Osteoblast (primary cell): Measurements from ENCODE around the gene DAAM2. TPM values are rescaled to one million over a fixed set of nuclear protein-coding genes. Genes with fewer than 3 reads are reported as not detected.

ENCODE experiments used
- DNase-seq: peaks from one replicate; pipeline ENCODE4 v3.0.0; 2011; ENCODE audit warnings: low spot score, mixed read lengths; ENCODE audit not compliant: insufficient read length; ENCODE audit errors: missing footprints
- H2AFZ ChIP-seq: 2 replicates; pipeline ENCODE4 v1.6.0; 2011; ENCODE audit warnings: mild to moderate bottlenecking, low read length
- H3K27ac ChIP-seq: 2 replicates; pipeline ENCODE4 v1.5.1; 2011; ENCODE audit warnings: mild to moderate bottlenecking, low read depth, low read length, moderate library complexity
- H3K27me3 ChIP-seq: 2 replicates; pipeline ENCODE4 v1.6.0; 2012; ENCODE audit warnings: mild to moderate bottlenecking, control low read depth, inconsistent platforms, low read length, moderate library complexity; ENCODE audit not compliant: insufficient read depth
- H3K36me3 ChIP-seq: 2 replicates; pipeline ENCODE4 v1.5.1; 2011; ENCODE audit warnings: mild to moderate bottlenecking, low read length, control low read depth, moderate library complexity; ENCODE audit not compliant: insufficient read depth
- H3K4me1 ChIP-seq: 2 replicates; pipeline ENCODE4 v1.5.1; 2011; ENCODE audit warnings: mild to moderate bottlenecking, low read length, control low read depth, moderate library complexity; ENCODE audit not compliant: insufficient read depth
- H3K4me2 ChIP-seq: 2 replicates; pipeline ENCODE4 v1.6.0; 2011; ENCODE audit warnings: mild to moderate bottlenecking, low read length; ENCODE audit not compliant: insufficient read depth
- H3K4me3 ChIP-seq: fragments of 200-600 bp; sonication (generic); 3 replicates; pipeline ENCODE4 v1.5.1; 2012; ENCODE audit warnings: mild to moderate bottlenecking, low read length, inconsistent platforms; ENCODE audit not compliant: insufficient read depth
- H3K79me2 ChIP-seq: 2 replicates; pipeline ENCODE4 v1.6.0; 2012; ENCODE audit warnings: mild to moderate bottlenecking, low read length, control low read depth, inconsistent platforms; ENCODE audit not compliant: insufficient read depth
- H3K9me3 ChIP-seq: 2 replicates; pipeline ENCODE4 v1.5.1; 2011; ENCODE audit warnings: low read depth, low read length, control low read depth
- H4K20me1 ChIP-seq: 2 replicates; pipeline ENCODE4 v1.6.0; 2012; ENCODE audit warnings: mild to moderate bottlenecking, low read length, control low read depth; ENCODE audit not compliant: insufficient read depth
- CTCF ChIP-seq: IDR thresholded peaks from 2 replicates; pipeline ENCODE4 v1.5.1; 2011; ENCODE audit warnings: mild to moderate bottlenecking, low read depth, low read length, moderate library complexity; ENCODE audit errors: extremely low read depth
- total RNA-seq: library from RNA; depleted of rRNA; stranded (reverse); fragments of >200 nt; gene quantifications from 2 replicates; pipeline ENCODE4 v1.2.3, GENCODE V29; 2012

Gene DAAM2
- total RNA-seq, 1 donor, result 29.0 TPM

DNA sequence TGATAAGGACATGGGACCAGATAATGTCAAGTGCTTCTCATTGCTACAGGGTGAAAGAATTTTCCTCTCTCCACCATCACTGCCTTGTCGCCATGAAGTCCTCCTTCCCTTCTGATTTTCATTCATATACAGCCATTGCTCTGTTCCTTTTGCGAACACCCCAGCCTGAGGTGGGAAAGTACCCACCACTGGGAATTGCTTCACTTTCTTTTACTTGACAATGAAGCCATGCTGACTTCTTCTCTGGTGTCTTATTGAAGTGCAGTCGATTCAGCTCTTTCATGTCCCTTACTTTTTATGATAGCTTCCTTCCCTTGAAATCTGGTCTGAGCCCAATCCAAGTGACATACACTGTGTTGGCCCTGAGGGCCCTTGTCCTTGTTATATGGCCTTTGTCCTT, 16.2 kb downstream of the DAAM2 start:
- H3K9me3 ChIP-seq, result no peaks in the 10 kb centered on the region
- peaks cover 11% of the 10 kb centered on the region for H3K79me2 ChIP-seq
- H3K27ac ChIP-seq, result no peak overlapping the region
- no peaks in the 10 kb centered on the region for H3K36me3 ChIP-seq
- no peak overlapping the region for H3K4me3 ChIP-seq
- H2AFZ ChIP-seq, result peak overlapping the region; percentile 57
- no peaks in the 10 kb centered on the region for H3K27me3 ChIP-seq
- no peak for DNase-seq
- TF ChIP-seq CTCF, result no peak
- no peak overlapping the region for H3K4me2 ChIP-seq
- peaks cover 67% of the 10 kb centered on the region for H3K4me1 ChIP-seq
- H4K20me1 ChIP-seq, result no peaks in the 10 kb centered on the region

GRCh38 chr6:39808964-39809363, 16.8 kb downstream of the DAAM2 start:
- Histone ChIP-seq H3K4me2 (no peak overlapping the region), H4K20me1 (no peaks in the 10 kb centered on the region), H3K27me3 (no peaks in the 10 kb centered on the region), H3K36me3 (no peaks in the 10 kb centered on the region), H3K4me3 (no peak overlapping the region), H2AFZ (peak overlapping the region; percentile 57), H3K79me2 (peaks cover 6% of the 10 kb centered on the region), H3K4me1 (peaks cover 68% of the 10 kb centered on the region), H3K27ac (no peak overlapping the region), H3K9me3 (no peaks in the 10 kb centered on the region)
- TF ChIP-seq CTCF, result no peak
- DNase-seq, result no peak

DNA sequence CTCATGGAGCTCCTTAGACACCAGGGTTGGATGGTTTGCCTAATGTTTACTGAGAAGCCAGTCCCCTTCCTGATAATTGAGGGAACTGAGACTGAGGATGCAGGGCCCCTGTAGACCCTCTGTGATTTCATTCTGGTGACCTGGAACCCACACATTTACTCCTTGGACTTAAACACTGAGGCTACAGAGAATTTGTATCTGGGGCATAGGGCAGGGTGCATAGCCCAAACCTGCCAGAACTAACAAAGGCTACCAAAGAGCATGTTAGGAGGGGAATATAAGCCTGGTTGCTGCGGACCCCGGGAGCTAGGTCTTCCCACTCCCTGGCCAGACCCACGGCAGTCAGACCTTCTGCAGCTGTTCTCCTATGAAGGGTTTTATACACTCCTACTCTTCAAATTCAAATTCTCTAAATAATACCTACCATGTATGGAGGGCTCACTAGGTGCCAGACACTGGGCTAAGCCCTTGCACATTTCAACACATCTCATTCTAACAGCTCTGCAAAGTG, 19.7 kb downstream of the DAAM2 start:
- Histone ChIP-seq H3K9me3 (no peaks in the 10 kb centered on the region), H4K20me1 (no peaks in the 10 kb centered on the region), H3K4me3 (no peak overlapping the region), H3K36me3 (peaks cover 13% of the 10 kb centered on the region), H3K79me2 (peaks cover 5% of the 10 kb centered on the region), H2AFZ (no peak overlapping the region), H3K27me3 (no peaks in the 10 kb centered on the region), H3K4me2 (no peak overlapping the region), H3K27ac (peak overlapping the region; percentile 81), H3K4me1 (peaks cover 58% of the 10 kb centered on the region)
- no peak for TF ChIP-seq CTCF
- no peak for DNase-seq

- Histone ChIP-seq H3K27ac (peak overlapping the region; percentile 81), H4K20me1 (no peaks in the 10 kb centered on the region), H3K79me2 (peaks cover 5% of the 10 kb centered on the region), H3K4me3 (no peak overlapping the region), H3K9me3 (no peaks in the 10 kb centered on the region), H3K4me2 (peak overlapping the region; percentile 78), H3K4me1 (peaks cover 58% of the 10 kb centered on the region), H2AFZ (no peak overlapping the region), H3K36me3 (peaks cover 14% of the 10 kb centered on the region), H3K27me3 (no peaks in the 10 kb centered on the region)
- no peak for DNase-seq
- TF ChIP-seq CTCF, result no peak
Measured at GRCh38 chr6:39812496-39812852, 20.3 kb downstream of the DAAM2 start.
